NCI-H526 treated with DMSO at 0.1 percent for 48 hours (cell line): ENCODE measurements around the gene VPS26A.
A peak's percentile ranks its signal among the peaks of the same experiment; 100 is the strongest.

Experiments
- DNase-seq: peaks from one replicate; lab custom pipeline; 2025; lab: John Stamatoyannopoulos, UW

VPS26A gene

DNA sequence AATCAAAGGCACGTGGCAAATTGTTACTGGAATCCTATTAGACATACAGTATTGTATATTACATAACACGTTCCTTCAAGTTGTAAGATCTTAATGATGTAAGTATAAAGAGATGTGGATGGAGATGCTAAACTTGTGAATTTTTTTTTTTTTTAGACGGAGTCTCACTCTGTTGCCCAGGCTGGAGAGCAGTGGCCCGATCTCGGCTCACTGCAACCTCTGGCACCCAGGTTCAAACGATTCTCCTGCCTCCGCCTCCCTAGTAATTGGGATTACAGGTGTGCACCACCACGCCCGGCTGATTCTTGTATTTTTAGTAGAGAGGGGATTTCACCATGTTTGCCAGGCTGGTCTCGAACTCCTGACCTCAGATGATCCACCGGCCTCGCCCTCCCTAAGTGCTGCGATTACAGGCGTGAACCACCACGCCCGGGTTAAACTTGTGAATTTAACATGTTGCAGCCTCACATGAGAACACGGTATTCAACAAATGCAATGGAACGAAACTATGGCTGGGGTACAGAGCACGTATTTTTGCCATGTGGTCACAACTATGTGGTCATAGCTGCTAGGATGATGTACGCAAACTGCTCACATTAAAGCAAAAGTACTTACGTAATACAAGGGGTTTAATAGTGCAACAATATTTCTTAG, 55.2 kb downstream of the VPS26A start:
- no peak for DNase-seq

DNA sequence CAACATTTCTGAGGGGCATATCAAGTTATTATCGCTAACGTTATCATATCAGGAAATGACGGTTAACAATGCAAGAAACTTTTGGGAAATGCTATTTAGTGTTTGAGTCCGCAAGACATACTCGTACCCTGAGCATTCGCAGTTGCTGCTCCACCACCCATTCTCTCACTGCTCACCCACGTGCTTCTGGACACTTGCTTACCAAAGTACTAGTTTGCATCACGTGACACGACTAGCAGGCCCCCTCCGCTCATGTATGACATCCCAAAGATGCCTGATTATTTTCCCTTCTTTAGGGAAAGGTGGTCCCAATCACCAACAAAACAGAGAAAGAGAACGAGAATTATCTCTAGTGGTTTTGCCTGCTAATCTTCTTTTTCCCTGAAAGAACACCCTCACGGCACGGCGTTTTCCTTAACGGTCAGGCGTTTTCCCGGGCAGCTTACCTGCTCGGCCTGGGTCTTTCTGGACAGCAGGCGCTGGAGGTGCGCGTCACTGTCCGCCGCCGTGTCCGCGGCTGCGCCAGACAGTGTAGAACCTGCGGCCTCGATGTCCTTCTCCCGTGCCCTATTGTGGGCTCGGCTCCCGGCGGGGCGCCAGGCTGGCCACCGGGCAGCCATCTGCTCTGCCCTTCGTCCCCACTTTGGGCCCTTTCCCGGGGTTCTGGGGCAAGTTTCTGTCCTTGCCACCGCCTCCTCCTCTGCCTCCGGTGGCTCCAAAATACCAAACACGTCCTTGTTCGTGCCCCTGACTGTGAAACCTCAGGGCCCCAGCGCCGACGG, 56.0 kb downstream of the VPS26A start, which contains the start of gene SUPV3L1:
TSS of gene SUPV3L1 (plus strand) at position 492 of the 782 bp plus-strand sequence. CDS start at position 550, 58 bp downstream.
- DNase-seq: peak; percentile 87

- DNase-seq: no peak
These were observed 56.7 kb downstream of the VPS26A start for GRCh38 chr10:69180525-69181204.

- no peak for DNase-seq
These were observed 57.5 kb downstream of the VPS26A start for GRCh38 chr10:69181433-69181832.

- no peak for DNase-seq
These were observed 58.0 kb downstream of the VPS26A start for GRCh38 chr10:69182005-69182404.

GRCh38 chr10:69186524-69186923, 62.5 kb downstream of the VPS26A start:
- DNase-seq: no peak

GRCh38 chr10:69201045-69201444, 77.1 kb downstream of the VPS26A start:
- DNase-seq: no peak

DNA sequence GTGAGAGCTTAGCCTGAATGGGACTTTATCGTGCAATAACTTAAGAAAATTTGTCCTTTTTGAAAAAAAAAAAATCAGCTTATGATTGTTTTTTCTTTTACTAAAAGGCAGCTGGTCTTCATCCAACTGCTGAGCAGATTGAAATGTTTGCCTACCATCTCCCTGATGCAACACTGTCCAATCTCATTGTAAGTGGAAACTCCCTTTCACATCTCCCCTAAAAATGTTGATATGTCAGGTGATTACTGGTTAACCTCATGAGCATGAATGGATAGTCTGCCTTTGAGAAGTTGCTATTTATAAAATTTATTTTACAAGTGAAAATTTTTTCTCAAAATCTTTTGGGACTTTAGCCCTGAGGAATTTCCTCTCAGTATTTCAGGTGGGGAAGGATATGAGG, 78.4 kb downstream of the VPS26A start:
- DNase-seq: no peak

GRCh38 chr10:69208761-69209160, 84.8 kb downstream of the VPS26A start:
- no peak for DNase-seq

- DNase-seq: no peak
These were observed 86.0 kb downstream of the VPS26A start for GRCh38 chr10:69209787-69210484.

DNA sequence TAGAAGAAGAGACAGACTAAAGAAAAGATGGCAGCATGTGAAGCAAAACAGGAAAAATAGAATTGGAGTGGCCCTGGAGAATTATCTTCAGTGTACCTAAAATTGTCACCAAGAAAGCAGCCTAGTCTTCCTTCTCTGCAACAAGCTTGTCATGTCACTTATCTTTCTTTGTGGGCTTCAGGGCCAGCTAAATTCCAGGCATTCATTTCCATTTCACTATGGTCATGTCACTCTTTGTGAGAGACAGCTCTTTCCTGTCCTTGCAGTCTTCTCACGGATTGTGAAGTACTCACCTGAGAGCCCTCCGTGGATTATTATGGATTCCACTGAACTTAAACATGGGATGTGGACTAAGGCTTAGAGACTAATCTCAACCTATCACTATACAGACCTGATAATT, 87.1 kb downstream of the VPS26A start:
- no peak for DNase-seq

GRCh38 chr10:69211524-69211923, 87.5 kb downstream of the VPS26A start:
- no peak for DNase-seq

- no peak for DNase-seq
These were observed 89.8 kb downstream of the VPS26A start for GRCh38 chr10:69213591-69214311.

DNA sequence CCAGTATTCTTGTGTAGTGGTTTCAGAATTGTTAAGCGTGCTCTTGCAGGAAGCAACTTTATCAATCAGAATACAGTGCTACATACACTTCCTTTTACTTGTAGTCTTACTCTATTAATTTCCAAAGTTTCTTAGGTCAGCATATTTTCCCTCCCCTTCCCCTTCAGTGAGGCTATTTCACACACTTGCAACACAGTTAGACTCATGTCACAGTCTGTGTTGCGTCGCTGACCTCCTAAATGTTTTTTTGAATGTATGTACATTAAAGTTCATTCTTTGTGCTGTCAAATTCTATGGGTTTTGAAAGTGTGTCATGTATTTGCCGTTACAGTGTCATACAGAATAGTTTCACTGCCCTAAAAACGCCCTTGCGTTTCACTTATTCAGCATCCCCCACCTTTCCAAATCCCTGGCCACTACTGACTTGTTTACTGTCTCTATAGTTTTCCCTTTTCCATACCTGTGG, 90.7 kb downstream of the VPS26A start:
- DNase-seq: no peak

DNA sequence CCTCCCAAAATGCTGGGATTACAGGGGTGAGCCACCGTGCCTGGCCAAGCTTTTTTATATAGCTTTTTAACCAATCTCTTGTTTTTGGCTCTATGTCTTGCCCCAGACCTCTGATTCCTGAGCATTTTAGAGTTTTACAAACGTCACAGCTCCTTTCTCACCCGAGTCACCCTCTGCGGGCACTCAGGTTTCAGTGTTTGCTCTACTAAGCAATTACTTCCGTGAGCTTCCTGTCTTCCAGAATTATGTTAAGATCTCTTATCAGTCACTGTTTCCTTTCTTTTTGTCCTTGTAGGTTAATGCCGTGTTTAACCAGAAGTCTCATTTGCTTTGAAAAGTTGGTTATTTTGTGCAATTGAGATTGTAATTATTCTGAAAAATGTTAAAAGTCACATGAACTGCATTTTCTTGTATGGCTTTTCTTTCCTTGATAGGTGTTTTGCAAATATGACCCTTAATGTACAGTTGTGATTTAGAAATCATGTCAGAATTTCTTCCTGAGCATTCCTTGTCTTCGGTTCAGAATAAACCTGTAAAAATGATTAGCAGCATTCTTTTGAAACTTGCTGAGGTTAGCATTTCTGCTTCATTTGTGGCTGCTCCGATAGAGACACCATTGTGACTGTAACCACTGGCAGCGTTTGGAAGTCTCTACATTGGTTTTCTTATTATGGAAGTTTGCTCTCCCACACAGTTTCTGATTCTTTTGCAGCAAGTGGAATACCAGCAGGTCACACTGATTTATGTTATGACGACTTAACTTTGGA, 91.6 kb downstream of the VPS26A start:
- no peak for DNase-seq

DNA sequence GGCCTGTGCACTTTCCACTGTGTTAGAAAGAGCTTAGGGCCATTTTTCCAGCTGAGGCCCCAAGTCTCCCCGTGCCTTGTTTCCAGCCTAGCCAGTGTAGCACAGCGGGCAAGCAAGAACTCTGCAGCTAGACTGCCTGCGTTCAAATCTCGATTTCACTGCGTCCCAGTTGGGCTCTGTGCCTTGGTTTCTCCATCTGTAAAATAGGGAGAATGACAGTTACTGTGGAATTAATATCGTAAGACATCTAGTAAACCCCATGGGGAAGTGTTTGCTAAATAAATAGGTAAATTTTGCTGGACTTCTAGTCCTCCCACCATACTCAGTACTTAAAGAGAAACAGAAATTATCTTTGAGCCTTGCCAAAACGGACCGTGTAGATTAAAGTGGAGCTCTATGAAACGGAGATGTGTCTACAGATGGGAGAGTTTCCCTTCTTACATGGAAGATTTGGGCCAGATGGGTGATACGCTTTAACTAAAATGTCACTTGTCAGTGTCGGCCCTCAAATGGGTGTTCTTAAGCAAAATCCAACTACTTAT, 92.7 kb downstream of the VPS26A start:
- no peak for DNase-seq

DNA sequence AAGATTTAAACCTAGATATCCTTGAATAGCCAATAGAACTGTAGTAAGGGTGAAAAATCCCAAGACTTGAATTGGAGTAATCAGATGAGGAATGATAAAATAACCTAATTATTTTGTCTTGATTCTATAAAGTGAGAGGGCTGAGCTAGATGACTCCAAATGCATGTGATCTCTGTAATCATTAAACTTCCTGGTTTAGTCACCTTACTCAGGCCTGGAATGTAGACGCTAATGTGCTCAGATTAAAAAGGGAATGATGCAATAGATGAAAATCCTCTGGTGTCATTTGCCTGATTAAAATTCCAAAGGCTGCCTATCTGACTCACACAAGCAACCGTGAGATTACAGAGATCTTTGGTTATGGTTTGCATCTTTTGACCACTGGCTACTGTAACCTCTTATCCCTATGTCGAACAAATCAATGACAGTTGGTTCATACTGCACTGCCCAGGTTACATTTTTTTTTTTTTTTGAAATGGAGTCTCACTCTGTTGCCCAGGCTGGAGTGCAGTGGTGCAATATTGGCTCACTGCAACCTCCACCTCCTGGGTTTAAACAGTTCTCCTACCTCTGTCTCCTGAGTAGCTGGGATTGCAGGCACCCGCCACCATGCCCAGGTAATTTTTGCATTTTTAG, 93.3 kb downstream of the VPS26A start:
- DNase-seq: no peak

- no peak for DNase-seq
These were observed 94.9 kb downstream of the VPS26A start for GRCh38 chr10:69218831-69219230.

DNA sequence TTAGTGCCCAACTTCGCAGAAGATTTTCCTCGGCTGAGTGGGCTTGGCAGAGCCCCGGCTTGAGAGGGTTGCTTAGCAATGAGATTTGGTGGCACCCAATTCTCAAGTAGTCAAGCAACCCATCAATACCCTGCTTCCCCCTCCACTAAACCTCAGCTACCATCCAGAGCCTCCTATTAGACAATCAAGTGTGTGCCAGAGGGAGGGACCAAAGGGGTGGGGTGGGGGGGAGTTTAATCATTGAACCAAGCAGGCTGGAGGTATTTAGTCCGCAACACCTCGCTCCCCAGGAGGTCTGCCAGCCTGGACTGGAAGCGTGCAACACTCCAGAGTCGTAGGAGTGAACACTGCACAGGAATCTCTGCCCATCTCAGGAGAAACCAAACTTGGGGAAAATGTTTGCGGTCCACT, 96.1 kb downstream of the VPS26A start, which contains the start of gene HKDC1:
TSS of gene HKDC1 (plus strand) at position 292 of the 411 bp plus-strand sequence. CDS start at position 396, 104 bp downstream.
- DNase-seq: no peak

DNA sequence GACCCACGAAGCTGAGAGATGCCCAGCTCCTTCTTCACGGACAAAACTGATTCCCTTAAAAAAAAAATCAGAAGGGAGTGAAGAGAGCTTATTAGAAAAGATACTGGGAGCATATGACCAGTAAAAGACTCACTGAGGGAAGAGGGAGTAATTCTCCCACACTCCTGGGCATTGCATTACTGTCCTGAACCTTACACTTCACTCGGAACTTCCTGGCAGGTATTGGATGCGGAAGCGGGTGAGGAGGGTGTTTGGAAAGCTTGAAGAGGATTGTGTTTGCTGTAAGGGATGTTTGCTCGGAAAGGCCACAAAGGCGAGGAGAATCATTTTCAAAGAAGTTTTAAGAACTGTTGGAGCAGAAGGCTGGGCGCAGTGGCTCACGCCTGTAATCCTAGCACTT, 96.5 kb downstream of the VPS26A start:
- DNase-seq: no peak
